ENCODE results near the gene TRMT61B.

TRMT61B gene

DNA sequence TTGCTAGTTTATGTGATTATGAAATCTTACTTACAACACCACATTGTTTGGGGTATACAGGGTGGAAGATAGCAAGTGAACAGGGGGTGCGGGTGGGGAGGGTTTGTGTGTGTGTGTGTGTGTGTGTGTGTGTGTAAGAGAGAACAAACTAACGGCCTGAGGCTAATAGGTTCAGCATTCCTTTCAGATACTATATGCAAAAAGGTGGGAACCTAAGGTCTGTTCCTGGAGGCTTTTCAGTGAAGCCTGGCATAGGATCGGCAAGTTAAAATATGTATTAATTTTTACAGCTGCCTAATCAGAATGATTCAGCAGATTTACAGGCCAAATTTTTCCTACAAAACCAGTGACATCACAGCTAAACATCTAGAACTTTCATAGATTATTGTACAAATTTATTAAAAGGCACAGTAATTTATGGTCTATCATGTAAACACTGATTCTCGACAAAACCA lies 67.1 kb downstream of the TRMT61B start:
- TF ChIP-seq CREB5 (CRISPR knock-in tag; IDR thresholded peaks at IDR 0.05; ENCODE audit: low read depth) (no peak), ZC3H10 (CRISPR knock-in tag; IDR thresholded peaks at IDR 0.05) (no peak), OSR1 (CRISPR knock-in tag; IDR thresholded peaks at IDR 0.05) (no peak), TCF4 (CRISPR knock-in tag; IDR thresholded peaks at IDR 0.05; ENCODE audit: borderline replicate concordance) (no peak), PPARA (CRISPR knock-in tag; IDR thresholded peaks at IDR 0.05; ENCODE audit: borderline replicate concordance) (no peak), ZFP3 (CRISPR knock-in tag; IDR thresholded peaks at IDR 0.05) (no peak), ISL1 (CRISPR knock-in tag; IDR thresholded peaks at IDR 0.05) (no peak), BACH2 (CRISPR knock-in tag; IDR thresholded peaks at IDR 0.05; ENCODE audit: borderline replicate concordance) (no peak), ZFP30 (CRISPR knock-in tag; IDR thresholded peaks at IDR 0.05) (no peak), CSDC2 (CRISPR knock-in tag; IDR thresholded peaks at IDR 0.05) (no peak), CSRNP3 (CRISPR knock-in tag; IDR thresholded peaks at IDR 0.05) (no peak), ARNTL (CRISPR knock-in tag; IDR thresholded peaks at IDR 0.05; ENCODE audit: borderline replicate concordance, low read depth) (no peak)
- TF ChIP-seq, protein P1, sequence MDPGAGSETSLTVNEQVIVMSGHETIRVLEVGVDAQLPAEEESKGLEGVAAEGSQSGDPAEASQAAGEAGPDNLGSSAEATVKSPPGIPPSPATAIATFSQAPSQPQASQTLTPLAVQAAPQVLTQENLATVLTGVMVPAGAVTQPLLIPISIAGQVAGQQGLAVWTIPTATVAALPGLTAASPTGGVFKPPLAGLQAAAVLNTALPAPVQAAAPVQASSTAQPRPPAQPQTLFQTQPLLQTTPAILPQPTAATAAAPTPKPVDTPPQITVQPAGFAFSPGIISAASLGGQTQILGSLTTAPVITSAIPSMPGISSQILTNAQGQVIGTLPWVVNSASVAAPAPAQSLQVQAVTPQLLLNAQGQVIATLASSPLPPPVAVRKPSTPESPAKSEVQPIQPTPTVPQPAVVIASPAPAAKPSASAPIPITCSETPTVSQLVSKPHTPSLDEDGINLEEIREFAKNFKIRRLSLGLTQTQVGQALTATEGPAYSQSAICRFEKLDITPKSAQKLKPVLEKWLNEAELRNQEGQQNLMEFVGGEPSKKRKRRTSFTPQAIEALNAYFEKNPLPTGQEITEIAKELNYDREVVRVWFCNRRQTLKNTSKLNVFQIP (CRISPR knock-in tag; IDR thresholded peaks at IDR 0.05; ENCODE audit: borderline replicate concordance, low read depth): no peak
- TF ChIP-seq, protein P2, sequence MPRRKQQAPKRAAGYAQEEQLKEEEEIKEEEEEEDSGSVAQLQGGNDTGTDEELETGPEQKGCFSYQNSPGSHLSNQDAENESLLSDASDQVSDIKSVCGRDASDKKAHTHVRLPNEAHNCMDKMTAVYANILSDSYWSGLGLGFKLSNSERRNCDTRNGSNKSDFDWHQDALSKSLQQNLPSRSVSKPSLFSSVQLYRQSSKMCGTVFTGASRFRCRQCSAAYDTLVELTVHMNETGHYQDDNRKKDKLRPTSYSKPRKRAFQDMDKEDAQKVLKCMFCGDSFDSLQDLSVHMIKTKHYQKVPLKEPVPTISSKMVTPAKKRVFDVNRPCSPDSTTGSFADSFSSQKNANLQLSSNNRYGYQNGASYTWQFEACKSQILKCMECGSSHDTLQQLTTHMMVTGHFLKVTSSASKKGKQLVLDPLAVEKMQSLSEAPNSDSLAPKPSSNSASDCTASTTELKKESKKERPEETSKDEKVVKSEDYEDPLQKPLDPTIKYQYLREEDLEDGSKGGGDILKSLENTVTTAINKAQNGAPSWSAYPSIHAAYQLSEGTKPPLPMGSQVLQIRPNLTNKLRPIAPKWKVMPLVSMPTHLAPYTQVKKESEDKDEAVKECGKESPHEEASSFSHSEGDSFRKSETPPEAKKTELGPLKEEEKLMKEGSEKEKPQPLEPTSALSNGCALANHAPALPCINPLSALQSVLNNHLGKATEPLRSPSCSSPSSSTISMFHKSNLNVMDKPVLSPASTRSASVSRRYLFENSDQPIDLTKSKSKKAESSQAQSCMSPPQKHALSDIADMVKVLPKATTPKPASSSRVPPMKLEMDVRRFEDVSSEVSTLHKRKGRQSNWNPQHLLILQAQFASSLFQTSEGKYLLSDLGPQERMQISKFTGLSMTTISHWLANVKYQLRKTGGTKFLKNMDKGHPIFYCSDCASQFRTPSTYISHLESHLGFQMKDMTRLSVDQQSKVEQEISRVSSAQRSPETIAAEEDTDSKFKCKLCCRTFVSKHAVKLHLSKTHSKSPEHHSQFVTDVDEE (CRISPR knock-in tag; IDR thresholded peaks at IDR 0.05): no peak
- no peak for ATAC-seq

DNA sequence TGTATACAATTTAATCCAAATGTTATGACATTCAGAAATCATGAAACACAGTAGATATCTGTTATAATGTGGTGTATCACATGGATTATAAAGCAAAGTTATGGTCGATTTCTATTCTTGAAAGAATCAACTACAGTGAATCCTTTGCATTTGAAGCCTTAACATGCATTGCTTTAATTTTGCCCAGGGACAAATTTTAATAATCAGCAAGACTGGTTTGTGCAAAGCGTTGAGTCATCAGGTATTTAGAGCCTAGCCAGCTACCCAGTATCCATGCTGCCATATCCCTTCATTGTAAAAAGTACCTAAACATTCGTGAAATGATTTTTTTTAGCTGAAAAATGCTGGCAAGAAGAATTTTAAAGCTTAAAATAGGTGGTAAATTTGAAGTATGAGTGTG lies 68.4 kb downstream of the TRMT61B start:
- no peak for TF ChIP-seq ZNF565 (CRISPR knock-in tag; conservative IDR thresholded peaks at IDR 0.05; ENCODE audit: low read depth)
- TF ChIP-seq CSRNP3 (CRISPR knock-in tag; IDR thresholded peaks at IDR 0.05): no peak
- TF ChIP-seq ESRRG (CRISPR knock-in tag; IDR thresholded peaks at IDR 0.05): no peak
- TF ChIP-seq ZC3H10 (CRISPR knock-in tag; IDR thresholded peaks at IDR 0.05): no peak
- no peak for TF ChIP-seq RARB (CRISPR knock-in tag; IDR thresholded peaks at IDR 0.05)
- no peak for TF ChIP-seq ZNF70 (CRISPR knock-in tag; IDR thresholded peaks at IDR 0.05)
- TF ChIP-seq GLIS3 (CRISPR knock-in tag; IDR thresholded peaks at IDR 0.05): no peak
- TF ChIP-seq ISL1 (CRISPR knock-in tag; IDR thresholded peaks at IDR 0.05): no peak
- no peak for TF ChIP-seq ZFP3 (CRISPR knock-in tag; IDR thresholded peaks at IDR 0.05)
- no peak for TF ChIP-seq ZNF8 (CRISPR knock-in tag; IDR thresholded peaks at IDR 0.05)
- TF ChIP-seq, protein P3, sequence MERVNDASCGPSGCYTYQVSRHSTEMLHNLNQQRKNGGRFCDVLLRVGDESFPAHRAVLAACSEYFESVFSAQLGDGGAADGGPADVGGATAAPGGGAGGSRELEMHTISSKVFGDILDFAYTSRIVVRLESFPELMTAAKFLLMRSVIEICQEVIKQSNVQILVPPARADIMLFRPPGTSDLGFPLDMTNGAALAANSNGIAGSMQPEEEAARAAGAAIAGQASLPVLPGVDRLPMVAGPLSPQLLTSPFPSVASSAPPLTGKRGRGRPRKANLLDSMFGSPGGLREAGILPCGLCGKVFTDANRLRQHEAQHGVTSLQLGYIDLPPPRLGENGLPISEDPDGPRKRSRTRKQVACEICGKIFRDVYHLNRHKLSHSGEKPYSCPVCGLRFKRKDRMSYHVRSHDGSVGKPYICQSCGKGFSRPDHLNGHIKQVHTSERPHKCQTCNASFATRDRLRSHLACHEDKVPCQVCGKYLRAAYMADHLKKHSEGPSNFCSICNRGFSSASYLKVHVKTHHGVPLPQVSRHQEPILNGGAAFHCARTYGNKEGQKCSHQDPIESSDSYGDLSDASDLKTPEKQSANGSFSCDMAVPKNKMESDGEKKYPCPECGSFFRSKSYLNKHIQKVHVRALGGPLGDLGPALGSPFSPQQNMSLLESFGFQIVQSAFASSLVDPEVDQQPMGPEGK (CRISPR knock-in tag; IDR thresholded peaks at IDR 0.05; ENCODE audit: borderline replicate concordance): no peak
- no peak for TF ChIP-seq ZFP30 (CRISPR knock-in tag; IDR thresholded peaks at IDR 0.05)
- no peak for TF ChIP-seq TOX (CRISPR knock-in tag; IDR thresholded peaks at IDR 0.05; ENCODE audit: borderline replicate concordance)
- TF ChIP-seq CSDC2 (CRISPR knock-in tag; IDR thresholded peaks at IDR 0.05): no peak
- TF ChIP-seq CREB5 (CRISPR knock-in tag; IDR thresholded peaks at IDR 0.05; ENCODE audit: low read depth): no peak
- TF ChIP-seq, protein P2 (CRISPR knock-in tag; IDR thresholded peaks at IDR 0.05): no peak
- no peak for TF ChIP-seq SNAI2 (CRISPR knock-in tag; IDR thresholded peaks at IDR 0.05)
- peak; percentile 28; the same call in 1 of the 3 replicates for ATAC-seq

Data from SK-N-SH treated with all-trans-retinoic acid at 6 μM for 48 hours (cell line).